ENCODE measurements around the gene ARMS2.

Gene ARMS2

DNA sequence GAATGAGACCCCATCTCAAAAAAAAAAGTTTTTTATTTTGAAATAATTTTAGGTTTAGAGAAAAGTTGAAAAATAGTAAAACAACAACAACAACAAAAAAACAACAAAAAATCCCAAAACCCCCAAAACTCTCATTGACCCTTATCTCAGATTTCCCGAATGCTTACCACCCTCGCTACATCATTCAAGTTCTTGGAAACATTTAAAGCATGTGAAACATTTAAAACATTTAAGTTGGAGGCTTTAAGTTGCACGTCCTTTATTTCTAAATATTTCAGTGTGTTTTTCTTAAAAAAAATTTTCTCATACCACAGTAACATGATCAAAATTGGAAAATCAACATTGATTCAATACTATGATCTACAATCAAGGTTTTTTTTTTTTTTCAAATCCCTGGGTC is 382 bp upstream of the ARMS2 start:
- DNase-seq (ENCODE audit: low spot score) = no peak

DNA sequence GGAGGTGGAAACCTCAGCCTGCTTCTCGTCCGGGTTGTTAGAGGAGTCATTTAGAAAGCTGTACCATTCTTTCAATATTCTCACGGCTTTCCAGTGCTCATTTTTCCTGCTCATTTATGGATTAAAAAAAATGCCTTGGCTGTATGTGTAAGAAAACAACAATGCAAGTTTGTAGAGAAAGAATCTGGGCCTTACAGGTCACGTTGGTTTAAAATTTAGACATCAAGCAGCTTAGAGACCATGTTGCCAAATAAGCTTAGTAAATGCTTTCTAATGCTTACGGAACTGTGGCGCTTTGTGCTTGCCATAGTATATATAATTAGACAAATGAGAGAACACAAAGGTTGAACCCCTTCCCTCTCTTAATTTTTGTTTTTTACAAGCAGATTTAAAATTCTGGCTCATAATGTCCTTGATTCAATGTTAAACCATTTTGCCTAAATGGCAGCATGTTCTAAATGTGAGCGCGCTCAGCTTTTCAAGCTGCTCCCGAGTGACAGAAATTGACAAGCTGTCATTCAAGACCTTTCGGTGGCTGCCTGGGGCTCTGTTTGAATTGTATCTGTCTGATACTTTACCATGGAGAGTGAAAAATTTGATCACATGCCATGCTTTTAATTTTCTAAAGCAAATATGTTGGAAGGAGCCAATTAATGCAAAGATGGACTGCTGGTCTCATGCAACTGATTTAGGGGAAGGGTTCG is 1.1 kb downstream of the ARMS2 start:
- DNase-seq (ENCODE audit: low spot score) = no peak

DNA sequence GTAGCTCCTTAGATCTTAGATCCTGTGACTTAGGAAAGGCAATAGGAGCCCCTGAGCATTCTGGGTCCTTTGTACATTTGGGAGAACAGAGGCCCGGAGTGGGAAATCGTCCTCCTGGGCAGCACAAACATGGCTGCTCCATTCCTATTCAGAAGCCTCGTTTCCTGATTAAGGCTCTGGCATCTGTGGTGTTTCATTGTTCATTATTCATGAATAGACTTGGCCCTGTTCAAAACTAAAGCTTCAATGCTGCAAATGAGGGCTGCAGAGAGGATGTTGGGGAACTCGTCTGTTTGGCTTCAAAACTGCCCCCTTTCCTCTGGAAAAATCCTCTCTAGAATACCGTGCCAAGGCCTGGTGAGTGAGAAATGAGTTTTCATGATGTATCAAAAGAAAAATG is 3.5 kb downstream of the ARMS2 start:
- no peak for DNase-seq (ENCODE audit: low spot score)

DNA sequence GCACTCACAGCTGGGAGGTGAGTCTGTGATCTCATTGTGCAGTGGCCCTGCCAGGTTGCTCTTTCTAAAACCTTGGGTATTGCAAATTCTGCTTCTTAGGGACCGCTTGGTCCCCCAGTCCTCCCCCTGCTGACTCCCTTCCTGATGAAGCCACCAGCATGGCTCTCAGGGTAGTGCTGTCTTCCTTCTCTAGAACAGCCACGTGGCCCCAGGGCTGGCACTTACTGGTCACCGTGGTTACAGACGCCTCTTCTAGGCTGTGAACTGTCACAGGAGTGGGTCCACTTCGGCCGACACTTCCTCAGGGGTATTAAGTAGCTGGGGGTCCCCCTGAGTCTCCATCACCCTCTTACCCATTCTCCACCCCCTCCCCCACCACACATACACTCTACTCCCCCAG is 4.2 kb downstream of the ARMS2 start:
- DNase-seq (ENCODE audit: low spot score) = no peak

DNA sequence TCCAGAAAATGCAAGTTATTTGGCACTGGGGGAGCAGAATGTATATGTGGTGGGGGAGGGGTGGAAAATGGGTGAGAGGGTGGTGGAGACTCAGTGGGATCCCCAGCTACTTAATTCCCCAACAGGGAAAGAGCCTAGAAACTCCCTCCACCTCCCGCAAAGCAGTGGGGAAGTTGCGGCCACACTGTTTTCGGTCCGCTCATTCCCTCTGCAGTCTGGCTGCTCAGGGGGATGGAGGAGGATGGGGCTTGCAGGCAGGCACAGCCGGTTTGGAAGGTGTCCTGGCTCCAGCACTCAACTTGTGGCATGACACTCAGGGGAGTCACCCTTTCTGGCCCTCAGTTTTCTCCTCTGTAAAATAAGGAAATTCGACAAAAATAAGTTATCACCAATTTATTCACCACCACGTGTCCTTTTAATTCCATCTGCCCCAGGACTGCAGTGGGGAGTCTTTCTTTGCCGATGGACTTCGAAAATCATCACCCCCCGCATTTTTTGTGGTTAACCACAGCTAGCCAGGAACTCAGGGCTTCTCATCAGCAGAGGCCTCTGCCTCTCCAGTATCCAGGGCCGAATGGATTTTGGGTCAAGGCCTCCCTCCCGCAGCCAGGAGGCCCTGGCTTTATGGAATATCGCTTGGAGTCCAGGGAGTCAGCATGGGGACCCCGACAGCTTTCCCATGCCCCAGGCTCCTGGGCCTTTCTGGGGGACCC is 5.3 kb downstream of the ARMS2 start:
- DNase-seq (ENCODE audit: low spot score) = peak; percentile 54

DNA sequence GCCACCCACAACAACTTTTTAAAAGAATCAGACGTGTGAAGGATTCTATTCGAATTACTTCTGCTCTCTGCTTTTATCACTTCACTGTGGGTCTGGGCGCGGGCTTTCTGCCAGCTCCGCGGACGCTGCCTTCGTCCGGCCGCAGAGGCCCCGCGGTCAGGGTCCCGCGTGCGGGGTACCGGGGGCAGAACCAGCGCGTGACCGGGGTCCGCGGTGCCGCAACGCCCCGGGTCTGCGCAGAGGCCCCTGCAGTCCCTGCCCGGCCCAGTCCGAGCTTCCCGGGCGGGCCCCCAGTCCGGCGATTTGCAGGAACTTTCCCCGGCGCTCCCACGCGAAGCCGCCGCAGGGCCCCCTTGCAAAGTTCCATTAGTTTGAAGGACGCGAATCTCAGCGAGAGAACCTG is 6.4 kb downstream of the ARMS2 start:
- peak; percentile 16 for DNase-seq (ENCODE audit: low spot score)

DNA sequence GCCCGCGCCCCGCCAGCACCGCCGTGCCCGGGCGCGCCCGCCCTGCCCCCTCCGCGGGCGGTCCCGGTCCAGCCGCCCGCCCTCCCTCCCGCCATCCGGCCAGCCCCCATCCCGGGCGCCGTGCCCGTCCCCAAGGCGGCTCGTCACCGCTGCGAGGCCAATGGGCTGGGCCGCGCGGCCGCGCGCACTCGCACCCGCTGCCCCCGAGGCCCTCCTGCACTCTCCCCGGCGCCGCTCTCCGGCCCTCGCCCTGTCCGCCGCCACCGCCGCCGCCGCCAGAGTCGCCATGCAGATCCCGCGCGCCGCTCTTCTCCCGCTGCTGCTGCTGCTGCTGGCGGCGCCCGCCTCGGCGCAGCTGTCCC is 6.9 kb downstream of the ARMS2 start, which contains the start of gene HTRA1:
Gene HTRA1, plus strand, starts transcription at position 187 of the 362 bp plus-strand sequence. Its CDS starts 100 bp downstream, at position 287.
- peak; percentile 93 for DNase-seq (ENCODE audit: low spot score)

DNA sequence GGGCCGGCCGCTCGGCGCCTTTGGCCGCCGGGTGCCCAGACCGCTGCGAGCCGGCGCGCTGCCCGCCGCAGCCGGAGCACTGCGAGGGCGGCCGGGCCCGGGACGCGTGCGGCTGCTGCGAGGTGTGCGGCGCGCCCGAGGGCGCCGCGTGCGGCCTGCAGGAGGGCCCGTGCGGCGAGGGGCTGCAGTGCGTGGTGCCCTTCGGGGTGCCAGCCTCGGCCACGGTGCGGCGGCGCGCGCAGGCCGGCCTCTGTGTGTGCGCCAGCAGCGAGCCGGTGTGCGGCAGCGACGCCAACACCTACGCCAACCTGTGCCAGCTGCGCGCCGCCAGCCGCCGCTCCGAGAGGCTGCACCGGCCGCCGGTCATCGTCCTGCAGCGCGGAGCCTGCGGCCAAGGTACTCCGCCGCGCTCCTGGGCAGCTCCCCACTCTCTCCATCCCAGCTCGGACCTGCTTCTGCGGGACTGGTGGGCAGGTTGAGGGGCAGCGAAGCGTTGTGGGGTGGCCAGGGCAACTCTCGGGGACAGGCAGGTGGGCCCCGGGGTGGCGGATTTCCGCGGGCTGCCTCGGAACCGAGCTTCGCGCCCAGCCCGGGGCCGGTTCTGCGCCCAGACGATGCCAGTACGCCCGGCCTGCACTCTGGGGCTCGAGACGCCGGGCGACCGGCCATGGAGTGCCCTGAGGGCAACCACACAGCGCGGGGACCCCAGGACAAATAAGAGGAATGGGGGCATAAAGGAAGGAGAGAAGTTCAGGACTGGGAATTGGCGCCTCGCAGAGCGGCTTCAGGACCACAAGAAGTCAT is 7.5 kb downstream of the ARMS2 start:
- peak; percentile 24 for DNase-seq (ENCODE audit: low spot score)

DNA sequence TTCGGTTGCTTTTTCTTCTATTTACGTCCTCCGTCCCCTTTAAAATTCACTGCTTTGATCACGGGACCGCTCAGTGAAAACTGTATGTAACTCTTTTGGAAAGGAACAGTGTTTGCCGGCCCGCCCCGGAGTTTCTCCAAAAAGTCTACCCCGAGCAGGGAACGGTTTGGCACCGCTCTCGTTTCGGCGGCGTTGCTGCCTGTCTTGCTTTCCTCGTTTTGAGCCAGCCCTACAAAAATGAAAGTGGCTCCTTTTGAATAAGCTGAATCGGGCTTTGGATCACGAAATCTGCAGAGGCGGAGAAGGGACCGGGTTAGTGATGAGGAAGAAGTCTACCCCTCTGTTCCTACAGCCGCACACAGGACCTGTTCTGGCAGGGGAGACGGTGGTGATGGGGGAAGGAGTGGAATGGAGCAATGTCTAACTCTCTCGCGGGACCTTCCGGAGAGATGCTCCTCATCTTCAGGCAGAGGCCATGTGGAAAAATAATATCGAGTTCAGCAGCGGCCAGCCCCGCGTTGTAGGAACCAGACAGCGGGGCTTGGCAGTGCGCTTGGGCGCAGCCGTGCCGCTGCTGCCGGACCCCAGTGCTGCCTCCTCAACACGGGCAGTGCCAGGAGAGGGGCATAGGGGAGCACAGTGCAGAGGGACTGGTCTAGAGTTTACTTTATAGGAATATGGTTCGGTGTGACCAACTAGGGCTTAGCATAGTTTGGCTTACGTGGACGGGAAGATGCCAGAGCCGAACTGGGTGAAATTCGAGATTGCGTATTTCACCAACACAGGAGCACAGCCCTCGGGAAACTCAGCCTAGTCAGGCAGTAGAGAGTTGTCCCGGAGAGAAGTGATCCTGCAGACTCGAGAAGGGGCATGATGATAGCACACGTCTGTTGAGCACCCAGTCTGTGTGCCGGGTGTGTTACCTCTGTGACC is 8.3 kb downstream of the ARMS2 start:
- DNase-seq (ENCODE audit: low spot score) = peak; percentile 50

DNA sequence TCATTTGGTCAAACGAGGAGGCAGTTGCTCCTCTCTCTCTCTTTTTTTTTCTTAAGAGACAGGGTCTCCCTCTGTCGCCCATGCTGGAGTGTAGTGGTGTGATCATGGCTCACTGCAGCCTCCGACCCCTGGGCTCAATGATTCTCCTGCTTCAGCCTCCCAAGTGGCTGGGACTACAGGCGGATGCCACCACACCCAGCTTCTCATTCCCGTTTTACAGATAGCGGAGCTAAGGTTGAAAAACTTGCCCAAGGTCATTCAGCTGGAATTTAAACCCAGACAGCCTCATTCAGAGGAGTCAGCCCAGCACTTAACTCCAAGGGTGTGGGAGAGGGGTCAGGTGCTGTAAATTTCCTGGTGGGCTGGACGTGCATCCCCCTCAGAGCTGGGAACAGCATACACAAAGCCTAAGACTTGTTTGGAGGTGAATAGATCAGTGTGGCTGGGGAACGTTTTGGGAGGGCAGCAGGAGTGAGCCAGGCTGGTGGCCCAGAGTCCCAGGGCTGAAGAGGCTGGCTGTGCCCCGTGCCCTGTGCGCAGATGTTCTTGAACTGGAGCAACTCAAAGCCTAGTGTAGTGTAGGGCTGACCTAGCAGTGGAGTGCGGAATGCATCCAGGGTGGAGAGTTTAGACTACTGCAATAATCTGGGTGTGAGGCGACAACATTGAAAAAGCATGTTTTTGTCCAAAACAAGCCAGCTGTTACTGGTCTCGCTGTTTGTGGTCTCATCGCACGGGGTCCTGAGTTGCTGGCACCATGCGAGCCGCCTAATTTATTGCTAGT is 9.2 kb downstream of the ARMS2 start:
- no peak for DNase-seq (ENCODE audit: low spot score)

DNA sequence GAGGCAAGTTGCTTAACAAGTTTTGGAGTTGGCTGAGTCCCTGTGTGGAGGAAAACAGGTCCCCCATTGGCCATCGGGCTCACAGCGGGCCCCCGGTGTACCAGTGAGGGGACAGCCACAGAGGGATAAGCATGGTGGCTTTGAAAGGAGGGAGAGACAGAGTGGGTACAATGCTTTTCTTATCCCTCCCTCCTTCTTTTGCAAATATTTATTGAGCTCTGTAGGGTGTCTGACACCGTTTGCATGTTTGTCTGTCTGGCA is 9.7 kb downstream of the ARMS2 start:
- DNase-seq (ENCODE audit: low spot score) = no peak

DNA sequence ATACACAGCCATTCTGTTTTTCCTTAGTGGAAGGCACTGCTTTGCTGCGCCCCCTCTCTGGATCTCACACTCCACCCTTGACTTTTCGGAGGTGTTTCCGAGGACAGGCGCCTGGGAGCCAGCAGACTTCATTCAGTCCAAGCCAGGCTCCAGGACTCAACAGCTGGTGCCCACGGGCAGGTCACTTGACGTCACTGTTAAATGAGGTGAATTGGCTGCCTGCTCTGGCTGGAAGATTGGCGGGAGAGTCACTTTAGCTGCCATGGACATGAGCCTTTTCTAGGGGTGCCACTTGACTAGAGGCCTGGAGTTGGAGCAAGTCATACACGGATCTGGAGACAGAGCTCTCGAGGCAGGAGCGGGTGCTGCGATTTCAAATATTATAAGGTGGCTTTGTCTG is 10.1 kb downstream of the ARMS2 start:
- DNase-seq (ENCODE audit: low spot score) = no peak

DNA sequence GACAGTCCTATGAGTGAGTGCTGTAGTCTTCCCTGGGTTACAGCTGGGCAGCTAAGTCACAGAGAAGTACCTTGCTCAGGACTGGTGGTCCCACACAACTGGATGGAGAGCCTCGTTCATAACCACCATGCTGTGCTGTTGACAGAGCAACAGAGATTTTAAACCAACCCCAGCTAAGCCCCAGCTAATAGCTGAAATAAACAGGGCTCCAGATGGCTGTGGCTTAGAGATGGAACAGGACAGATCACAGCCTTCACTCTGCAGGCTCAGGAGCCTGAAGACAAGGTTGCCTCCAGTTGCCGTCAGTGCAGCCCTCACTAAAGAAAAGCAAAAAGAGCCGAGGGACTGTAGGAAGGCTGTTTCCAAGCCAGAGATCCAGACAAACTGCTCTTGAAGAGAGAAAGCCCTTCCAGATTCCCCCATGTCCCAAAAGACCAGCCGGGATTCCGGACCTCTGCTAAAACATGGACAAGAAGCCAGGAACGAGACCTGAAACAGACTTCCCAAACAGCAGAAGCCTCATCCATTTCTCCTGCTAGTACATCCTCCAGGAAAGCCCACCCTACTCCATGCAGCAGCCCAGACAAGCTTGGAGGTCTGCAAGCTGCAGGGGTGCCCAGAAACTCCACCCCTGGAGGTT is 11.1 kb downstream of the ARMS2 start:
- no peak for DNase-seq (ENCODE audit: low spot score)

DNA sequence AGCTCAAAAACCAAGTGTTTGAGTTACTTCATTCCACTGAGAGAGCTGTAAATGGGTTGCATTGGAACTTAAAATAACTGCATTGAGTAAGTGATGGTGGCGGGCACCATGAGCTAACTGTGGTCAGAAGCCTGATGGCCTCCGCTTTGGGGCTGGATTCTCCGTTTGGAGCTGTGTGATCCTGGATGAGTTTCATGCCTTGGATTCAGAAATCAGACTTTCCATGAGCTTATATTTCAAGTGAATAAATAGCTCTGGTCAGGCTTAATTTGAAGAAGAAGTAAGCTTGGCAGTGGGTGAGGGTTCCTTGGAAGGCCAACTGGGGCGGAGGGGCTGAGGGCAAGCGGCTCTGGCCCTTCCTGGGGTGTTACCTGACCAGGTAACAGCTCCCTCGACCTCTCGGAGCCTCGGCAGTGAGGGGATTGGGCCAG is 12.5 kb downstream of the ARMS2 start:
- DNase-seq (ENCODE audit: low spot score) = no peak

DNA sequence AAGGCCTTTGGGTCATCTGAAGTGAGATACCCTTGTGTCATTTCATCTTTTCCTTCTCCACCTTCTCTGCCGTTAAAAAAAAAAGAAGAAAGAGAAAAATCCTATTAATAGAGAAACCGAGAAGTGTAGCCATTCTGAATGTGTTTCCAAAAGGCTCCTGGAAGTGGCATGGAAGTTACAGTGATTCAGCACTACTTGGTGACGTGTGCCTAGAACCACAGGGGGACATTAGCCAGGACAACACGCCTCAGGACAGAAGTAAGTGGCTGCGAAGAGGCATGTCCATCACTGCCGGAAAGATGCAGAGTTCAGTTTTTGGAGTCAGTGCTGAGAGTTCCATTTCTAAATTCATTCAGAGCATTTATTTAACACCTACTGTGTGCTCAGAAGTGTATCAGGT is 13.2 kb downstream of the ARMS2 start:
- no peak for DNase-seq (ENCODE audit: low spot score)

DNA sequence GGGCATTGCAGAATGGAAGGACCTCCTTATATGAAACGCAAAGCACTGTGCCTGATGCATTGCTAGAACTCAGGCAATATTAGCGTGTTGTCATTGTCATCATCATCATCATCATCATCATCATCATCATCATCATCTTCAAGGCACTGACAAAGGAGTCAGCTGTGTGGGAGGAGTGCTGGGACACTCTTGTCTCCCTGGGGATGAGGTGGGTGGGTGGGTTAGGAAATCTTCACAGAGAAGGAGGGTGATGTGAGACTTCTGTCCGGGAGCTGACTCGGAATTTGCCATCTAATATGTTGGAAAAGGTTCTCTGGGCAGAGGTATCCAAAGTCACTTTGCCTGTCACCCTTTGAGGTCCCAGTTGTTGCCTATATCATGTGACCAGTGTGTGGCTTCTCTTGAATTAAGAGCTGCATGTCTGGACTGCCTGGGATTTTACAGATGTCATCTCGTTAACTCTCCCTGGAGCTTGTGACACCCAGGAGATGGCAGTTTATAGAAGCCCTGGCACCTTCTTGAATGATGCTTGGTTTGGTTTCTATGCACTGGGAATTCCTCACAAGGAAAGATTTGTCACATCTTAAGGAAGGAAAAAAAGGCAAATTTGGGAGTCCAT is 14.0 kb downstream of the ARMS2 start:
- no peak for DNase-seq (ENCODE audit: low spot score)

DNA sequence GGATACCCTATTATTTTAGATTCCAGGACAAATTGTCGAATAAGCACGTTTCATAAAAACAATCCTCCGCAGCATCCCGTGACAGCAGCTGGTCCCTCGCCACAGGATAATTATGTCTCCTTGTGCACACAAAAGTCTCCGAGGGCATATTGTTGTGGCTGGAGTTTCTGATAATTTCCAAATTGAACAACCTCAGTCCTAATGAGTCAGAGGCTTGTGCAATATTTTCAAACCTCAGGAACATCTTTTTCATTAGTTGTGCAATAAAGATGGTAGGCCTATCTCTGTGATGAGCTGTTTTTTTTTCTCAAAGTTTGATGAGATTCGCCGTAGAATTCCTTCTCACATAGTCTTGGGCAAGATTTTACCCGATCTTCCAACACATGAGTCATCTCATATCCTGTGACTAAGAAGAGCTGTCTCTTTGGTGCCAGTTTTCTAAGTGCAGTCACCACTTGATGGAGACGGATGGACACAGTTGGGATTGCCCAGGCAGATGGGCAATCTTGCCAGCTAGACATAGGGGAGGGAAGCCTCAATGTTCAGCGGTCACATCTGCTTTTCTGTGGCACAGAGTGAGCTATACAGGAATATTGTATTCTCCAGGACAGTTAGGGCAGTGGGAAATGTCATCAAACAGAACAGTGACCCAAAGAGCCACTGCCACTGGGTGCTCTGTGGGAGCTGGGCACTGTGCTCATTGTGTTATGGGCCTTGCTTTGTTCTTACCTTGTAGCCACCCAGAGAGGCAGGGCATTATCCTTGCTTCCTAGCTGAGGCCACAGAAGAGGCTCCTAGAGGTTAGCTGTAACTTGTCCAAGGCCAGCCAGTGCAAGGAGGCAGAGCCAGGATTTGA is 14.7 kb downstream of the ARMS2 start:
- peak; percentile 88 for DNase-seq (ENCODE audit: low spot score)

DNA sequence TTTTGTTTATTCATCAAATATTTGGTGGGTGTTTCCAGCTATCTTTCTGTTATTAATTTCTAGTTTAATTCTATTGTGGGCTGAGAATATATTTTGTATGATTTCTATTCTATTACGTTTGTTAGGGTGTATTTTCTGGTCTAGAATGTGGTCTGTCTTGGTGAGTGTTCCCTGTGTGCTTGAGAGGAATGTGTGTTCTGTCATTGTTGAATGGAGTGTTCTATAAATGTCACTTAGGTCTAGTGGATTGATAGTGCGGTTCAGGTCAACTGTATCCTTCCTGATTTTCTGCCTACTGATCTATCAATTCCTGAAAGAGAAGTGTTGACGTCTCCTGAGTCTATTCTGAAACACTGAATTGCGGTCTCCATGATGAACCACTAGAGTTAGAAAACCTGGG is 15.4 kb downstream of the ARMS2 start:
- no peak for DNase-seq (ENCODE audit: low spot score)

DNA sequence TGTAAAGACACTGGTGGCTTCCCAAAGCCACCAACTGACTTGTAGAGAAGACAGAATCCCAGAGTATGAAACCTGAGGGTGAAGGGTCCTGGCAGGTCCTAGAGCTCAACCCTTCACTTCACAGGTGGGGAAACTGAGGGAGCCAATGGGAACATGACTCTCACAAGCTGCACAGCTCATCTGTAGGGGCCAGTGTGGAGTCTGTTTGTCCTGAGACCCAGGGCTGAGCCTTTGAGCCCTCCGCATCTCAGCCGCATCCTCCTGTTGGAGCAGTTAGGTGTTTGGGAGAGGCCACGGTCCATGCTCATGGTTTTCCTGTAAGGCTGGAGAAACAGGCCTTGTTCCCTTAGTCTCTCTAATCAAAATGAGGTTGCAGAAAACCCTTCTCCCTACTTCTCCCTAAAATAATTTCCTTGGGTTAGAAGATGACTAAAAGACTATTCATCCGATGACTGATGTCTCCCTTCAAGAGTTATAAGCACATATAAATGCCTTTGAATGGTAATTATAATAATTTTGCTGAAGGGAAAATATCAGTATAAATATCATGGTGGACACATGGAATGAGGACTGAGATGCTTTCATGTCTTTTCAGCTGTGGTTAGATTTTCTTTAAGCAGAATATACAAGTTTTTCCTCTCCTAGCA is 17.2 kb downstream of the ARMS2 start:
- DNase-seq (ENCODE audit: low spot score) = no peak

Data from AG20443 (cell line).